COR-L47 (cell line): ENCODE data around the gene CCR5AS.
"Not testable (repeated sequence)": the region's sequence is repeated elsewhere in the genome, so short reads cannot be mapped to it uniquely, and the experiment has no call there.

Source experiments
- DNase-seq: peaks from one replicate; lab custom pipeline; 2025; lab: John Stamatoyannopoulos, UW

The CCR5AS gene

GRCh38 chr3:46356276-46356675 lies 50.6 kb downstream of the CCR5AS start:
- no peak for DNase-seq

- no peak for DNase-seq
Observed at GRCh38 chr3:46354984-46355383, 51.9 kb downstream of the CCR5AS start.

GRCh38 chr3:46354478-46354877 lies 52.4 kb downstream of the CCR5AS start:
- DNase-seq, result no peak

GRCh38 chr3:46353647-46354410 lies 53.0 kb downstream of the CCR5AS start, which contains the start of gene CCR2:
Gene CCR2 (plus strand): TSS chr3:46354111. CDS start chr3:46357528, 3,417 bp downstream.
- DNase-seq, result no peak

- DNase-seq, result no peak
Observed at GRCh38 chr3:46353090-46353489, 53.8 kb downstream of the CCR5AS start.

GRCh38 chr3:46351646-46352045 lies 55.2 kb downstream of the CCR5AS start:
- DNase-seq, result no peak

- DNase-seq, result no peak
Observed at GRCh38 chr3:46350262-46350565, 56.7 kb downstream of the CCR5AS start.

GRCh38 chr3:46349484-46350261 lies 57.2 kb downstream of the CCR5AS start:
- DNase-seq, result no peak

- DNase-seq, result no peak
Observed at GRCh38 chr3:46348823-46349482, 57.9 kb downstream of the CCR5AS start.

GRCh38 chr3:46344476-46344875 lies 62.4 kb downstream of the CCR5AS start:
- DNase-seq, result no peak

GRCh38 chr3:46338840-46339239 lies 68.0 kb downstream of the CCR5AS start:
- DNase-seq, result no peak

GRCh38 chr3:46337911-46338310 lies 69.0 kb downstream of the CCR5AS start:
- no peak for DNase-seq

GRCh38 chr3:46335541-46335940 lies 71.3 kb downstream of the CCR5AS start:
- DNase-seq, result no peak

- no peak for DNase-seq
Observed at GRCh38 chr3:46334741-46335478, 72.0 kb downstream of the CCR5AS start.

GRCh38 chr3:46330676-46331075 lies 76.2 kb downstream of the CCR5AS start:
- DNase-seq, result not testable (repeated sequence)

GRCh38 chr3:46325645-46326300 lies 81.1 kb downstream of the CCR5AS start:
- no peak for DNase-seq

- no peak for DNase-seq
Observed at GRCh38 chr3:46324036-46324435, 82.8 kb downstream of the CCR5AS start.

GRCh38 chr3:46321461-46322104 lies 85.3 kb downstream of the CCR5AS start:
- no peak for DNase-seq

- no peak for DNase-seq
Observed at GRCh38 chr3:46318207-46318927, 88.5 kb downstream of the CCR5AS start.

GRCh38 chr3:46316206-46316605 lies 90.7 kb downstream of the CCR5AS start:
- DNase-seq, result no peak
